ENCODE results near the gene TBL3. TPM values are rescaled to one million over a fixed set of nuclear protein-coding genes. Genes with fewer than 3 reads are reported as not detected.
A peak's percentile ranks its signal among the peaks of the same experiment; 100 is the strongest.

The TBL3 gene
- total and polyA plus RNA-seq, 7 donors, result 31.5 to 78.0 (median 41.8) TPM

GRCh38 chr16:1975432-1976215, 3.8 kb downstream of the TBL3 start:
- H3K27me3 ChIP-seq (ENCODE audit: insufficient read depth in 3 of 3, low read length in 2 of 3), result no peaks in the 10 kb centered on the region
- no peaks in the 10 kb centered on the region for H3K9me3 ChIP-seq
- WGBS, 3 donors, result 90 to 93% (median 90%) methylated on average over 32 to 33 of the region's 33 CpGs
- no peak for ATAC-seq
- H3K4me1 ChIP-seq, result peaks cover 28% of the 10 kb centered on the region
- intact Hi-C loops (cut with DNase I), result no loop called here
- H3K36me3 ChIP-seq (ENCODE audit: insufficient read depth in 1 of 2, low read depth in 1 of 2), result peaks cover 8 to 53% of the 10 kb centered on the region in 2 donors
- no peak overlapping the region for H3K4me3 ChIP-seq
- TF ChIP-seq, protein P1, sequence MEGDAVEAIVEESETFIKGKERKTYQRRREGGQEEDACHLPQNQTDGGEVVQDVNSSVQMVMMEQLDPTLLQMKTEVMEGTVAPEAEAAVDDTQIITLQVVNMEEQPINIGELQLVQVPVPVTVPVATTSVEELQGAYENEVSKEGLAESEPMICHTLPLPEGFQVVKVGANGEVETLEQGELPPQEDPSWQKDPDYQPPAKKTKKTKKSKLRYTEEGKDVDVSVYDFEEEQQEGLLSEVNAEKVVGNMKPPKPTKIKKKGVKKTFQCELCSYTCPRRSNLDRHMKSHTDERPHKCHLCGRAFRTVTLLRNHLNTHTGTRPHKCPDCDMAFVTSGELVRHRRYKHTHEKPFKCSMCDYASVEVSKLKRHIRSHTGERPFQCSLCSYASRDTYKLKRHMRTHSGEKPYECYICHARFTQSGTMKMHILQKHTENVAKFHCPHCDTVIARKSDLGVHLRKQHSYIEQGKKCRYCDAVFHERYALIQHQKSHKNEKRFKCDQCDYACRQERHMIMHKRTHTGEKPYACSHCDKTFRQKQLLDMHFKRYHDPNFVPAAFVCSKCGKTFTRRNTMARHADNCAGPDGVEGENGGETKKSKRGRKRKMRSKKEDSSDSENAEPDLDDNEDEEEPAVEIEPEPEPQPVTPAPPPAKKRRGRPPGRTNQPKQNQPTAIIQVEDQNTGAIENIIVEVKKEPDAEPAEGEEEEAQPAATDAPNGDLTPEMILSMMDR (IDR thresholded peaks at IDR 0.05), result no peak
- DNase-seq, result peak in 1 of 2 donors; percentile 9
- no peak overlapping the region for H3K27ac ChIP-seq

- Histone ChIP-seq H3K4me3 (no peak overlapping the region), H3K36me3 (ENCODE audit: insufficient read depth in 1 of 2, low read depth in 1 of 2) (peaks cover 8 to 53% of the 10 kb centered on the region in 2 donors), H3K27ac (no peak overlapping the region), H3K27me3 (ENCODE audit: insufficient read depth in 3 of 3, low read length in 2 of 3) (no peaks in the 10 kb centered on the region), H3K4me1 (peaks cover 26% of the 10 kb centered on the region), H3K9me3 (no peaks in the 10 kb centered on the region)
- WGBS, 3 donors, result 95 to 96% (median 96%) methylated on average over 8 of the region's 8 CpGs
- intact Hi-C loops (cut with DNase I), result no loop called here
- ATAC-seq, result no peak
- TF ChIP-seq, protein P1 (IDR thresholded peaks at IDR 0.05), result no peak
- DNase-seq, result no peak
Observed at GRCh38 chr16:1976216-1976520, 4.3 kb downstream of the TBL3 start.

- intact Hi-C loops (cut with DNase I), result no loop called here
- Histone ChIP-seq H3K4me1 (peaks cover 25% of the 10 kb centered on the region), H3K4me3 (no peak overlapping the region), H3K27me3 (ENCODE audit: insufficient read depth in 3 of 3, low read length in 2 of 3) (no peaks in the 10 kb centered on the region), H3K27ac (no peak overlapping the region), H3K36me3 (ENCODE audit: insufficient read depth in 1 of 2, low read depth in 1 of 2) (peaks cover 8 to 53% of the 10 kb centered on the region in 2 donors), H3K9me3 (no peaks in the 10 kb centered on the region)
- TF ChIP-seq, protein P1 (IDR thresholded peaks at IDR 0.05), result no peak
- 87 to 91% (median 91%) methylated on average over 32 to 33 of the region's 33 CpGs for WGBS, 3 donors
- ATAC-seq (no peak), DNase-seq (no peak)
Observed at GRCh38 chr16:1976951-1977874, 5.4 kb downstream of the TBL3 start.

GRCh38 chr16:1977875-1978268, 6.0 kb downstream of the TBL3 start:
- intact Hi-C loops (cut with DNase I), result no loop called here
- no peak overlapping the region for H3K27ac ChIP-seq
- 92 to 95% (median 95%) methylated on average over 17 to 18 of the region's 18 CpGs for WGBS, 3 donors
- peaks cover 21% of the 10 kb centered on the region for H3K4me1 ChIP-seq
- no peak for DNase-seq
- H3K9me3 ChIP-seq, result no peaks in the 10 kb centered on the region
- H3K36me3 ChIP-seq (ENCODE audit: insufficient read depth in 1 of 2, low read depth in 1 of 2), result peaks cover 8 to 53% of the 10 kb centered on the region in 2 donors
- no peak overlapping the region for H3K4me3 ChIP-seq
- TF ChIP-seq, protein P1 (IDR thresholded peaks at IDR 0.05), result no peak
- no peaks in the 10 kb centered on the region for H3K27me3 ChIP-seq (ENCODE audit: insufficient read depth in 3 of 3, low read length in 2 of 3)
- ATAC-seq, result no peak
